NB4 (cell line): Measurements from ENCODE around the gene TTLL1.

Source experiments
- DNase-seq: peaks from one replicate; pipeline ENCODE4 v3.0.0; 2010; ENCODE audit warnings: low read depth
- H3K4me3 ChIP-seq: one replicate; pipeline ENCODE4 v1.5.1; 2011; ENCODE audit warnings: mild to moderate bottlenecking, low read depth, low read length, moderate library complexity
- MAX ChIP-seq: IDR thresholded peaks from 2 replicates; pipeline ENCODE4 v1.6.1; 2011; ENCODE audit warnings: low read depth, low read length
- MYC ChIP-seq: IDR thresholded peaks from 2 replicates; pipeline ENCODE4 v1.6.1; 2011; ENCODE audit warnings: low read depth, low read length
- POLR2A ChIP-seq: IDR thresholded peaks from 2 replicates; pipeline ENCODE4 v1.6.1; 2011; ENCODE audit warnings: mild to moderate bottlenecking; ENCODE audit not compliant: insufficient read length; ENCODE audit errors: extremely low read depth
- TF ChIP-seq, protein P1 (sequence below): IDR thresholded peaks from one replicate; pipeline ENCODE4 v1.5.1; 2012; ENCODE audit warnings: low read depth, low read length

The TTLL1 gene

GRCh38 chr22:43015677-43016042 is 73.5 kb downstream of the TTLL1 start:
- TF ChIP-seq MAX (no peak), POLR2A (no peak), MYC (no peak)
- TF ChIP-seq, protein P1, sequence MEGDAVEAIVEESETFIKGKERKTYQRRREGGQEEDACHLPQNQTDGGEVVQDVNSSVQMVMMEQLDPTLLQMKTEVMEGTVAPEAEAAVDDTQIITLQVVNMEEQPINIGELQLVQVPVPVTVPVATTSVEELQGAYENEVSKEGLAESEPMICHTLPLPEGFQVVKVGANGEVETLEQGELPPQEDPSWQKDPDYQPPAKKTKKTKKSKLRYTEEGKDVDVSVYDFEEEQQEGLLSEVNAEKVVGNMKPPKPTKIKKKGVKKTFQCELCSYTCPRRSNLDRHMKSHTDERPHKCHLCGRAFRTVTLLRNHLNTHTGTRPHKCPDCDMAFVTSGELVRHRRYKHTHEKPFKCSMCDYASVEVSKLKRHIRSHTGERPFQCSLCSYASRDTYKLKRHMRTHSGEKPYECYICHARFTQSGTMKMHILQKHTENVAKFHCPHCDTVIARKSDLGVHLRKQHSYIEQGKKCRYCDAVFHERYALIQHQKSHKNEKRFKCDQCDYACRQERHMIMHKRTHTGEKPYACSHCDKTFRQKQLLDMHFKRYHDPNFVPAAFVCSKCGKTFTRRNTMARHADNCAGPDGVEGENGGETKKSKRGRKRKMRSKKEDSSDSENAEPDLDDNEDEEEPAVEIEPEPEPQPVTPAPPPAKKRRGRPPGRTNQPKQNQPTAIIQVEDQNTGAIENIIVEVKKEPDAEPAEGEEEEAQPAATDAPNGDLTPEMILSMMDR = no peak
- peak overlapping the region; percentile 75 for H3K4me3 ChIP-seq
- no peak for DNase-seq

DNA sequence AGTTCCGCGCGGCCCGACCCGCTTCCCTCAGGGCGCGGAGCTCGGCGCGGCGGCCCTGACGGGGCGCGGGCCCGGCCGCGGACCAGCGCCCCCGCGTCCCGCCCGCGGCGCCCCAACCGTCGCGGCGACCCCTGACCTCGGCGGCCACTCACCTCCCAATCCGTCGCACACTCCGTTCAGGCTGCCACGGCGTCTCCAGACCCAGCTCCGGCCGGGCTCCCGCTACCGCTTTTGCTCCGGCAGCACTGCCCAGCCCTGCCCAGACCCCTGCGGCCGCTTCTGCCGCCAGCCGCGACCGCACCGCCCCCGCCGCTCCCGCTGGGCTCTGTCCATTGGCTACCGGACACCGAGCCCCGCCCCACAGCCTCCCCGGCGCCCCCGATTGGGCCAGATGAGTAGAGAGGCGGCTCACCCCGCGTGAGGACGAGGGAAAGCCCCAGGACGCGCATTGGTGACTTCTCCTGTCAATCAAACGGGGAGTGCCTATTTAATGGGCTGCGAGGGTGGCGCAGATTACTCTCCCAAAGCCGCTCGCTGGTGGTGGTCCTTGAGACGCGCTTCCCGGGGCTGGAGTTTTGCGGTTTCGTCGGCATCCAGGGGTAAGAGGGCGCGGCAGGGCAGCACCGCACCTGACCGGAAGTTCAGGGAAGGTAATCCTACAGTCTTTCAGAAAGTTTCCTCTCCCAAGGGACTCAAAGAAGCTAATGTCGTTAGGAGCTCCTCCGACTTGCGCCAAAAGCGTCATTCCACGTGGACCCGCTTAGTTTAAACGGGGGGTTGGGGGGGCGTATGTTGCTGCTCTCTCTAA is 74.1 kb downstream of the TTLL1 start, which contains the start of gene PACSIN2:
TSS of gene PACSIN2 (minus strand) at position 281 of the 808 bp plus-strand sequence. CDS start 103,069 bp downstream, outside the sequence.
- DNase-seq = peak; percentile 98
- TF ChIP-seq MYC (no peak; the same call in 1 of the 2 replicates), MAX (peak; percentile 54; the same call in 1 of the 2 replicates), POLR2A (peak; percentile 90)
- TF ChIP-seq, protein P1 = no peak
- H3K4me3 ChIP-seq = peak within 1 kb of the TSS; percentile 75

DNA sequence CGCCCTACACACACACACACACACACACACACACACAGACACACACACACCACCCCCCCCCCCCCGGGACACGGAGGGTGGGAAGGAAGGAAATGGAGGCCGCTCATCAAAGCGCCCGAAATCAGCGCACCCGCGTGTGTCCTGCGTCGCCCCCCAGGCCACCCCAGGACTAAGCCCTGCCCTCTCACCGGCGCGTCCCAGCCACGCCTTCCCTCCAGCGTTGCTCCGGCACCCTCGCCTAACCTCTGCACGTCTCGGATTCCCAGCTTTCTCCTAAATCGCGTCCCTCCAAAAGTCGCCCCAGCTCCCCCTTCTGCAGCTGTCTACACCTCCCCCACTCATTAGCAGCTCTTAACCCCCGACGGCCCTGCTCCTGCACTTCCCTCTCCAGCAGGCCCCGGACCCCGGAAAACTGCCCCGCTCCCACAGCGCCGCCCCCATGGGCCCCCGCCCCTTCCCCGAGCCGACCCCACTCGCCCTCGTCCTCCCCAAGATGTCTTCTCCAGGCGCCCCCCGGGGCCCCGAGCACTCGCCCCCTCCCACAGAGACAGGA is 74.8 kb downstream of the TTLL1 start:
- DNase-seq = peak; percentile 67
- TF ChIP-seq MYC = no peak
- TF ChIP-seq, protein P1 = no peak
- no peak for TF ChIP-seq MAX
- no peak for TF ChIP-seq POLR2A
- H3K4me3 ChIP-seq = peak overlapping the region; percentile 63

DNA sequence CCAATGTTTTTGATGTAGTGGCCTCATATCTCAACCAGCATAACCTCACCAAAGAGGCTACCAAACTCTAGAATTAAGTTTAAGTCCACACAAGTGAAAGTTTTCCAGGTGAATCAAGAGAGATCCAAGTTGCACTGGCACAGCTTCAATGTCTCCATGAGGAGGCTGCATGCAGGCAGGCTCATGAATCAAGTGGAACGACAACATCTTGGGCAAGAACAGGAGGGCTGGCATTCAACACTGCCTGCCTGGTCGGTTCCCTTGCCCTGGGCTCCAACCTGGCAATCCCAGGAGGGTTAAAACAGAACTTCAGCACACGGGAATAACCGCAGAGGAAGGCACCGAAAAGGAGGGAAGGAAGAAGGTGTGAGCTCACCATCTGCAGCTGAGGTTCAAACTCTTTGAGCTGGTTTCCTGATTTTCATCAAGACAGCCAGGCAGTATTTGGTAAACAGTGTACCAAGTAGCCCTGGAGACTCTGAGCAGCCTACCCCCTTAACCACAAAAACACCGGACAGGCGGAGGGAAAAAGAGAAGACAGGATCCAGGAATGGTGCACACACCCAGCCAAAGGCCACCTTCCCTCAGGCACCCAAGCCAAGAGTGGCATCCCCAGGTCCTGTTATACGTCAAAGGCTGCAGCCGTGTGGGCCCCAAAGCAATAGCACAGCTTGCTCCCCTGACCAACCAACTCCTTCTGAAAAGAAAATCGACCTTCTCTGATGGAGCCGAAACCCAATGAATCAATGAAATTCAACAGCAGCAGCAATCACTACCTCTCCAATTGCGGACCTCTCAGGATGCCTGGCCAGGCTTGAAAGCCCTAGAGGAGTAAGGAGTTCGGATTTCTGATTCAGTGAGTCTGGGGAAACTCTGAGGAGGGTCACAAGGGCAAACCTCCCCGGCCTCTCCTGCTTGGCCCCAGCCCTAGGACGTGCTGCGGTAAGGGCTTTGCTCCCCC is 75.6 kb downstream of the TTLL1 start:
- peak; percentile 47 for DNase-seq
- TF ChIP-seq MYC (no peak), POLR2A (no peak), MAX (no peak)
- TF ChIP-seq, protein P1 = no peak
- peak overlapping the region; percentile 63 for H3K4me3 ChIP-seq

- no peak for DNase-seq
- TF ChIP-seq MAX (no peak), POLR2A (no peak), MYC (no peak)
- TF ChIP-seq, protein P1 = no peak
- H3K4me3 ChIP-seq = no peak overlapping the region
These were observed 76.8 kb downstream of the TTLL1 start for GRCh38 chr22:43012390-43012789.
